Measurements from ENCODE around the gene C16orf95.

Gene C16orf95

GRCh38 chr16:87334651-87335624 lies 17.7 kb upstream of the C16orf95 start:
- FAIRE-seq (no peak), DNase-seq (ENCODE audit: insufficient read length, low spot score) (no peak)
- no peak for TF ChIP-seq CTCF (IDR thresholded peaks at IDR 0.05; ENCODE audit: insufficient read depth, missing control alignments)

GRCh38 chr16:87333581-87334331 lies 16.6 kb upstream of the C16orf95 start:
- no peak for TF ChIP-seq CTCF (IDR thresholded peaks at IDR 0.05; ENCODE audit: insufficient read depth, missing control alignments)
- no peak for FAIRE-seq
- no peak for DNase-seq (ENCODE audit: insufficient read length, low spot score)

GRCh38 chr16:87333101-87333500 lies 15.9 kb upstream of the C16orf95 start:
- no peak for TF ChIP-seq CTCF (IDR thresholded peaks at IDR 0.05; ENCODE audit: insufficient read depth, missing control alignments)
- DNase-seq (ENCODE audit: insufficient read length, low spot score), result no peak
- no peak for FAIRE-seq

- FAIRE-seq, result no peak
- TF ChIP-seq CTCF (IDR thresholded peaks at IDR 0.05; ENCODE audit: insufficient read depth, missing control alignments), result no peak
- DNase-seq (ENCODE audit: insufficient read length, low spot score), result no peak
These were observed 15.0 kb upstream of the C16orf95 start for GRCh38 chr16:87332150-87332549.

DNA sequence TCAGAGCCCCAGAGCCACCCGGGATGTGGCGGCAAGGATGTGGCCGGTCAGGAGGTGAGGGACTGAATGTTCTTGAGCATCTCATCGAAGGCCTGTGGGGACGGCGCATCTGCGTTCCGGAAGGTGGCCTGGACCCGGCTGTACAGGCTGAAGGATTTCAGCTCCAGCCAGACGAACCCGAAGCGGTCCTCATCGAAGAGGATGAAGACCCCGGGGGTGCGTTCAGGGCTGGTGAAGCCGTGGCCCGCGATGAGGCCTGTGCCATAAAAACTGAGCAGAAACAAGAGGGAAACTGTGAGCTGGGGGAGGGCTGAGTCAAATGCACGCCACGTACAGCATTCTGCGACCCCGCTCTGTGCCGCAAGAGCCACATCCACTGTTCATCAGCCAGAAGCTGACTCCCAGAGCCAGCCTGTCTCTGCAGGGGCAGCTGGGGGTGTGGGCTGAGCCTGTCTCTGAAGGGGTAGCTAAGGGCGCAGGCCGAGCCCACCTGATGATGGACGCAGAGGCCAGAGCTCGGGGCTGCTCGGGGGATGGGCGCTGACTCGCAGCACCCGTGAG lies 14.1 kb upstream of the C16orf95 start:
- no peak for TF ChIP-seq CTCF (IDR thresholded peaks at IDR 0.05; ENCODE audit: insufficient read depth, missing control alignments)
- FAIRE-seq (no peak), DNase-seq (ENCODE audit: insufficient read length, low spot score) (no peak)

DNA sequence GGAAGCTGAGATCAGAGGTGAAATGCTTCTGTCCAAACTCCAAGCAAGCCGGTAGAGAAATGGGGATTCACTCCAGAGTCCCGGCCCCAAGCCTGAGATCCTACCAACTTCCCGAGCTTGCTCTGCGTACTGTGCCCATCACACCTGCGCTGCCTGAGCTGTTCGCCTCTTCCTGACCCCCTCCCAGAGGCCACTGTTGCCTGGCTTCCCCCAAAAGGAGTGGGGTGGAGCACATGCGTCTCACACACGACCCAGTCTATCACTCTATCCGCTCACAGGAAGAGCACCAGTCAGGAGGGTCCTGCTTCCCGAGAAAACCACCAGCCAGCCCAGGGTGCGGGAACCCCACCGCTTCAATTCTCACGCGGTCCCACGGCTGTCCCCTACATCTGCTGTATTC lies 13.5 kb upstream of the C16orf95 start:
- no peak for FAIRE-seq
- TF ChIP-seq CTCF (IDR thresholded peaks at IDR 0.05; ENCODE audit: insufficient read depth, missing control alignments), result no peak
- no peak for DNase-seq (ENCODE audit: insufficient read length, low spot score)
